CD14-positive monocyte (primary cell): ENCODE results near the gene ZSCAN25. TPM values are rescaled to one million over a fixed set of nuclear protein-coding genes. Genes with fewer than 3 reads are reported as not detected.

Source experiments
- DNase-seq, 3 donors: peaks; one replicate each; pipeline ENCODE4 v3.0.0-alpha.2; 2011 to 2022
- H2AFZ ChIP-seq: 2 replicates; pipeline ENCODE4 v1.6.0; 2012; ENCODE audit warnings: mild to moderate bottlenecking, low read depth, low read length, inconsistent platforms; ENCODE audit not compliant: insufficient read depth, poor library complexity, severe bottlenecking
- H3K27ac ChIP-seq, 2 donors: 1 replicate in 1 of 2; 2 replicates in 1 of 2; pipeline ENCODE4 v1.5.1; 2012 to 2013; ENCODE audit warnings: low read length in 2 of 2, control low read depth in 1 of 2, inconsistent platforms in 1 of 2, low read depth in 1 of 2, mild to moderate bottlenecking in 1 of 2
- H3K27me3 ChIP-seq, 2 donors: one replicate each; pipeline versions ENCODE4 v1.6.0 to v1.6.1; 2011 to 2013; ENCODE audit warnings: low read length in 2 of 2; ENCODE audit not compliant: control insufficient read depth in 2 of 2, insufficient read depth in 2 of 2
- H3K36me3 ChIP-seq, 2 donors: replicated peaks in 1 of 2; 1 replicate in 1 of 2; 2 replicates in 1 of 2; pipeline versions ENCODE4 v1.5.1 to v1.6.1; 2012 to 2013; ENCODE audit warnings: low read length in 2 of 2, control low read depth in 1 of 2, inconsistent platforms in 1 of 2, mild to moderate bottlenecking in 1 of 2; ENCODE audit not compliant: insufficient read depth in 2 of 2, control insufficient read depth in 1 of 2
- H3K4me1 ChIP-seq, 2 donors: 1 replicate in 1 of 2; 2 replicates in 1 of 2; pipeline versions ENCODE4 v1.5.1 to v1.6.1; 2012 to 2013; ENCODE audit warnings: low read length in 2 of 2, control low read depth in 1 of 2, inconsistent platforms in 1 of 2, mild to moderate bottlenecking in 1 of 2, moderate library complexity in 1 of 2; ENCODE audit not compliant: insufficient read depth in 2 of 2, control insufficient read depth in 1 of 2
- H3K4me2 ChIP-seq: replicated peaks from 2 replicates; pipeline ENCODE3; 2012; ENCODE audit warnings: low read length, moderate library complexity, mild to moderate bottlenecking; ENCODE audit not compliant: poor library complexity, severe bottlenecking; ENCODE audit errors: extremely low read depth
- H3K4me3 ChIP-seq, 3 experiments: fragments of 200-600 bp in 1 of 3; sonication (generic) in 1 of 3; replicated peaks in 1 of 3; 1 replicate in 2 of 3; 2 replicates in 1 of 3; pipeline ENCODE4 v1.5.1; 2011 to 2013; ENCODE audit warnings: low read length in 3 of 3, mild to moderate bottlenecking in 3 of 3, control low read depth in 2 of 3, low read depth in 2 of 3, inconsistent platforms in 1 of 3, moderate library complexity in 1 of 3
- H3K79me2 ChIP-seq: 2 replicates; pipeline ENCODE4 v1.6.0; 2012; ENCODE audit warnings: mild to moderate bottlenecking, control low read depth, inconsistent platforms, low read length, moderate library complexity; ENCODE audit not compliant: insufficient read depth
- H3K9ac ChIP-seq: 2 replicates; pipeline ENCODE4 v1.6.0; 2017; ENCODE audit warnings: low read length, mild to moderate bottlenecking; ENCODE audit not compliant: insufficient read depth, poor library complexity, severe bottlenecking
- H3K9me3 ChIP-seq, 2 donors: replicated peaks in 1 of 2; 1 replicate in 1 of 2; 2 replicates in 1 of 2; pipeline versions ENCODE4 v1.5.1 to v1.6.1; 2012 to 2013; ENCODE audit warnings: low read length in 2 of 2, control low read depth in 1 of 2; ENCODE audit not compliant: control insufficient read depth in 1 of 2, insufficient read depth in 1 of 2
- H4K20me1 ChIP-seq: 2 replicates; pipeline ENCODE4 v1.6.0; 2012; ENCODE audit warnings: mild to moderate bottlenecking, low read length, control low read depth, moderate library complexity; ENCODE audit not compliant: insufficient read depth
- H3K27ac Mint-ChIP-seq, 7 donors: one replicate each; pipeline ENCODE4 v1.8.0; 2020; ENCODE audit warnings: mild to moderate bottlenecking in 7 of 7, mixed read lengths in 7 of 7, moderate library complexity in 6 of 7, inconsistent platforms in 2 of 7
- H3K27me3 Mint-ChIP-seq, 3 donors: one replicate each; pipeline ENCODE4 v1.8.0; 2021 to 2022; ENCODE audit warnings: low read depth in 3 of 3, mild to moderate bottlenecking in 3 of 3, mixed read lengths in 3 of 3, moderate library complexity in 3 of 3, inconsistent platforms in 1 of 3
- H3K36me3 Mint-ChIP-seq, 2 donors: one replicate each; pipeline ENCODE4 v1.8.0; 2020; ENCODE audit warnings: mixed read lengths in 2 of 2, inconsistent platforms in 1 of 2, mild to moderate bottlenecking in 1 of 2
- H3K4me1 Mint-ChIP-seq: one replicate; pipeline ENCODE4 v1.8.0; 2020; ENCODE audit warnings: mild to moderate bottlenecking, mixed read lengths
- H3K4me3 Mint-ChIP-seq, 2 donors: one replicate each; pipeline ENCODE4 v1.8.0; 2020; ENCODE audit warnings: mild to moderate bottlenecking in 2 of 2, mixed read lengths in 2 of 2, moderate library complexity in 1 of 2
- H3K9me3 Mint-ChIP-seq, 7 donors: one replicate each; pipeline ENCODE4 v1.8.0; 2020 to 2022; ENCODE audit warnings: mixed read lengths in 7 of 7, mild to moderate bottlenecking in 6 of 7, moderate library complexity in 6 of 7, inconsistent platforms in 2 of 7
- CTCF ChIP-seq: fragments of 200-600 bp; IDR thresholded peaks from one replicate; pipeline ENCODE4 v1.8.0; 2022; ENCODE audit warnings: antibody characterized with exemption, mild to moderate bottlenecking
- WGBS: methylation state at CpG from one replicate; pipeline ENCODE4 v1.1.5; 2013; ENCODE audit warnings: missing lambda C conversion rate; ENCODE audit not compliant: insufficient coverage; 5-methylcytosine and 5-hydroxymethylcytosine counted together
- intact Hi-C, 2 donors: fragments of 100-400 bp; cut with micrococcal nuclease; formaldehyde crosslinking; loops; one replicate each; pipeline versions ENCODE4 v1.15.0 to v1.15.1; 2023
- polyA plus RNA-seq, 3 donors: library from polyadenylated mRNA; depleted of rRNA in 1 of 3; unstranded in 2 of 3; stranded (reverse) in 1 of 3; fragments of 300-500 nt in 2 of 3; fragments of >200 nt in 1 of 3; fragmentation: Illumina TruSeq in 2 of 3; gene quantifications; 1 replicate in 2 of 3; 2 replicates in 1 of 3; pipeline ENCODE4 v1.2.3, GENCODE V29; 2012 to 2021

ZSCAN25 gene
- polyA plus RNA-seq, 3 donors, result 4.3 to 7.3 (median 6.1) TPM

GRCh38 chr7:99679400-99680191 is 62.9 kb downstream of the ZSCAN25 start, which contains the start of gene CYP3A5:
CYP3A5 (minus strand) TSS chr7:99679996; CDS start chr7:99679896, 100 bp downstream.
- WGBS, result 95% methylated on average over 3 of the region's 10 CpGs
- H3K79me2 ChIP-seq, result no peaks in the 10 kb centered on the region
- Mint-ChIP-seq H3K36me3 (no peaks in the 10 kb centered on the region), H3K4me3 (no peak within 1 kb of the TSS), H3K27me3 (peaks cover 0 to 4% (median 2%) of the 10 kb centered on the region in 3 donors), H3K4me1 (no peaks in the 10 kb centered on the region), H3K9me3 (peaks cover 0 to 14% (median 5%) of the 10 kb centered on the region in 7 donors), H3K27ac (no peak within 1 kb of the TSS)
- H3K4me3 ChIP-seq, result no peak within 1 kb of the TSS
- DNase-seq, result no peak
- no peaks in the 10 kb centered on the region for H3K36me3 ChIP-seq
- intact Hi-C loops, result no loop called here
- H3K27me3 ChIP-seq, result no peaks in the 10 kb centered on the region
- no peaks in the 10 kb centered on the region for H3K4me1 ChIP-seq
- H4K20me1 ChIP-seq, result no peaks in the 10 kb centered on the region
- no peak for TF ChIP-seq CTCF
- H3K9ac ChIP-seq, result no peak within 1 kb of the TSS
- H3K4me2 ChIP-seq, result no peak within 1 kb of the TSS
- no peak within 1 kb of the TSS for H2AFZ ChIP-seq
- peaks cover 0 to 3% of the 10 kb centered on the region in 2 donors for H3K9me3 ChIP-seq
- no peak within 1 kb of the TSS for H3K27ac ChIP-seq

Other genes starting within 250 kb of the ZSCAN25 start
- 1,000 to 10,000 TPM; 1,179 to 1,362 (median 1,282) TPM for gene ARPC1B, start 242.2 kb upstream of the ZSCAN25 start, polyA plus RNA-seq
- 10 to 100 TPM in 2 of 3 donors, 1 to 10 TPM in 1; 9.8 to 43.3 (median 16.2) TPM for gene PDAP1, start 208.3 kb upstream of the ZSCAN25 start, polyA plus RNA-seq
- gene BUD31, start 208.0 kb upstream of the ZSCAN25 start, polyA plus RNA-seq, result 100 to 1,000 TPM in 2 of 3 donors, 10 to 100 TPM in 1; 34.3 to 256 (median 241) TPM
- 1 to 10 TPM in 2 of 3 donors, under 1 TPM in 1; 0.74 to 4.3 (median 1.6) TPM for gene PTCD1, start 178.1 kb upstream of the ZSCAN25 start, polyA plus RNA-seq
- 10 to 100 TPM; 11.6 to 56.3 (median 12.3) TPM for gene CPSF4, start 178.0 kb upstream of the ZSCAN25 start, polyA plus RNA-seq
- 1,000 to 10,000 TPM in 1 of 3 donors, 100 to 1,000 TPM in 2; 568 to 4,168 (median 699) TPM for gene ATP5MF, start 150.8 kb upstream of the ZSCAN25 start, polyA plus RNA-seq
- 10 to 100 TPM in 1 of 3 donors, 1 to 10 TPM in 2; 1.8 to 10.4 (median 2.5) TPM for gene ZNF789, start 144.1 kb upstream of the ZSCAN25 start, polyA plus RNA-seq
- gene ZNF394, start 116.7 kb upstream of the ZSCAN25 start, polyA plus RNA-seq, result 10 to 100 TPM; 35.7 to 57.7 (median 39.1) TPM
- gene ZKSCAN5, start 112.3 kb upstream of the ZSCAN25 start, polyA plus RNA-seq, result 1 to 10 TPM; 1.6 to 2.9 (median 2.2) TPM
- gene FAM200A, start 64.8 kb upstream of the ZSCAN25 start, polyA plus RNA-seq, result 1 to 10 TPM in 2 of 3 donors, under 1 TPM in 1; 0.85 to 1.3 (median 1.2) TPM
- 100 to 1,000 TPM in 1 of 3 donors, 10 to 100 TPM in 2; 61.6 to 151 (median 62.2) TPM for gene ZNF655, start 58.3 kb upstream of the ZSCAN25 start, polyA plus RNA-seq
- gene TMEM225B, start 18.7 kb upstream of the ZSCAN25 start, polyA plus RNA-seq, result under 1 TPM in 2 of 3 donors, not detected in 1; 0.20 to 0.23 TPM
- under 1 TPM in 1 of 3 donors, not detected in 2; 0.05 TPM for gene CYP3A5, start 63.0 kb downstream of the ZSCAN25 start, polyA plus RNA-seq
- not detected for gene CYP3A7, start 118.2 kb downstream of the ZSCAN25 start, polyA plus RNA-seq
- not detected for gene CYP3A4, start 167.2 kb downstream of the ZSCAN25 start, polyA plus RNA-seq
- gene CYP3A43, start 211.1 kb downstream of the ZSCAN25 start, polyA plus RNA-seq, result not detected